Suprapubic skin (tissue), 3 donors: ENCODE measurements around the gene MUS81.

Experiments
- POLR2AphosphoS5 ChIP-seq, 3 donors: sonication (generic); formaldehyde crosslinking; IDR thresholded peaks; one replicate each; pipeline ENCODE4 v1.6.1; 2017; ENCODE audit warnings: antibody characterized with exemption in 3 of 3
- TF ChIP-seq, protein P1 (sequence below), 2 donors: fragments of 200-600 bp in 1 of 2; fragments of 450-650 bp in 1 of 2; sonication (generic) in 1 of 2; IDR thresholded peaks; one replicate each; pipeline ENCODE4 v1.5.1; 2016 to 2019; ENCODE audit warnings: antibody characterized with exemption in 2 of 2, mild to moderate bottlenecking in 1 of 2, moderate library complexity in 1 of 2

DNA sequence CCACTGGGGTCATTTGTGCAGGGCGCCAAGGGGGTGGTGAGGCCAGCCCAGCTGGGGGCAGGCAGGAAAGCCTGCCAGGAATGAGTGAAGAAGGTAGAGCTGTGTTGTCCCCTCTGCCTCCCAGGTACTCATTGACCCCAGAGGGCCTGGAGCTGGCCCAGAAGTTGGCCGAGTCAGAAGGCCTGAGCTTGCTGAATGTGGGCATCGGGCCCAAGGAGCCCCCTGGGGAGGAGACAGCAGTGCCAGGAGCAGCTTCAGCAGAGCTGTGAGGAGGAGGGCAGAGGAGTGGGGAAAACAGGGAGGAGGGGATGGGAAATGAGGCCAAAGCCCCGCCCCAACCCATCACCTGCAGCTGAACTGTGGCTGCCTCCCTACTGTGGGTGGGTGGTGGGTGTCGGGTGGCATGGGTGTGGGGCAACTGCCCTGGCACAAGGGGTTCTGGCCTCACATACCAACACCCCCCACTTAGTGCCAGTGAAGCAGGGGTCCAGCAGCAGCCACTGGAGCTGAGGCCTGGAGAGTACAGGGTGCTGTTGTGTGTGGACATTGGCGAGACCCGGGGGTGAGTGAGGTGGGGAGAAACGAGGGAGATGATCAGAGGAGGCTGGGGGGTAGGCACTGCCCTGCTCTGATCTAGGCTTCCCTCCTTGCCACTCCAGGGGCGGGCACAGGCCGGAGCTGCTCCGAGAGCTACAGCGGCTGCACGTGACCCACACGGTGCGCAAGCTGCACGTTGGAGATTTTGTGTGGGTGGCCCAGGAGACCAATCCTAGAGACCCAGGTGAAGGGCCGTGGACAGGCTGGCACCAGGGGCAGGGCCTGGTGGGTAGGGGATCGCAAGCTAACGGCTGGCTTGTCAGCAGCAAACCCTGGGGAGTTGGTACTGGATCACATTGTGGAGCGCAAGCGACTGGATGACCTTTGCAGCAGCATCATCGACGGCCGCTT lies 3.0 kb downstream of the MUS81 start:
- TF ChIP-seq, protein P1, sequence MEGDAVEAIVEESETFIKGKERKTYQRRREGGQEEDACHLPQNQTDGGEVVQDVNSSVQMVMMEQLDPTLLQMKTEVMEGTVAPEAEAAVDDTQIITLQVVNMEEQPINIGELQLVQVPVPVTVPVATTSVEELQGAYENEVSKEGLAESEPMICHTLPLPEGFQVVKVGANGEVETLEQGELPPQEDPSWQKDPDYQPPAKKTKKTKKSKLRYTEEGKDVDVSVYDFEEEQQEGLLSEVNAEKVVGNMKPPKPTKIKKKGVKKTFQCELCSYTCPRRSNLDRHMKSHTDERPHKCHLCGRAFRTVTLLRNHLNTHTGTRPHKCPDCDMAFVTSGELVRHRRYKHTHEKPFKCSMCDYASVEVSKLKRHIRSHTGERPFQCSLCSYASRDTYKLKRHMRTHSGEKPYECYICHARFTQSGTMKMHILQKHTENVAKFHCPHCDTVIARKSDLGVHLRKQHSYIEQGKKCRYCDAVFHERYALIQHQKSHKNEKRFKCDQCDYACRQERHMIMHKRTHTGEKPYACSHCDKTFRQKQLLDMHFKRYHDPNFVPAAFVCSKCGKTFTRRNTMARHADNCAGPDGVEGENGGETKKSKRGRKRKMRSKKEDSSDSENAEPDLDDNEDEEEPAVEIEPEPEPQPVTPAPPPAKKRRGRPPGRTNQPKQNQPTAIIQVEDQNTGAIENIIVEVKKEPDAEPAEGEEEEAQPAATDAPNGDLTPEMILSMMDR (IDR thresholded peaks at IDR 0.05) = no peak
- TF ChIP-seq POLR2AphosphoS5 (IDR thresholded peaks at IDR 0.05) = no peak
